ENCODE data around the gene NALCN.

The NALCN gene

GRCh38 chr13:101399365-101399764 lies 16.9 kb downstream of the NALCN start:
- no peak for DNase-seq (ENCODE audit: low read depth, low spot score)
- no peak for TF ChIP-seq ZNF274 (IDR thresholded peaks at IDR 0.05; ENCODE audit: low read depth, low read length)
- TF ChIP-seq YY1 (IDR thresholded peaks at IDR 0.05; ENCODE audit: insufficient read depth, insufficient read length), result no peak
- no peak for TF ChIP-seq SUZ12 (IDR thresholded peaks at IDR 0.05; ENCODE audit: extremely low read depth, insufficient read depth, insufficient read length)
- no peaks in the 10 kb centered on the region for H3K9me3 ChIP-seq (ENCODE audit: insufficient read depth, low read length)
- H3K27me3 ChIP-seq (ENCODE audit: insufficient read depth, insufficient read length), result no peaks in the 10 kb centered on the region
- no peaks in the 10 kb centered on the region for H3K36me3 ChIP-seq (ENCODE audit: insufficient read depth, insufficient read length, low read length)
- H3K4me1 ChIP-seq (ENCODE audit: insufficient read depth, insufficient read length), result no peaks in the 10 kb centered on the region
- no peak overlapping the region for H3K4me3 ChIP-seq (ENCODE audit: insufficient read length, low read depth)
- H3K9ac ChIP-seq (ENCODE audit: insufficient read length, low read depth), result no peak overlapping the region

GRCh38 chr13:101398920-101399319 lies 17.4 kb downstream of the NALCN start:
- no peaks in the 10 kb centered on the region for H3K36me3 ChIP-seq (ENCODE audit: insufficient read depth, insufficient read length, low read length)
- TF ChIP-seq ZNF274 (IDR thresholded peaks at IDR 0.05; ENCODE audit: low read depth, low read length) (no peak), SUZ12 (IDR thresholded peaks at IDR 0.05; ENCODE audit: extremely low read depth, insufficient read depth, insufficient read length) (no peak), YY1 (IDR thresholded peaks at IDR 0.05; ENCODE audit: insufficient read depth, insufficient read length) (no peak)
- H3K4me3 ChIP-seq (ENCODE audit: insufficient read length, low read depth), result no peak overlapping the region
- no peaks in the 10 kb centered on the region for H3K4me1 ChIP-seq (ENCODE audit: insufficient read depth, insufficient read length)
- no peaks in the 10 kb centered on the region for H3K27me3 ChIP-seq (ENCODE audit: insufficient read depth, insufficient read length)
- H3K9me3 ChIP-seq (ENCODE audit: insufficient read depth, low read length), result no peaks in the 10 kb centered on the region
- DNase-seq (ENCODE audit: low read depth, low spot score), result no peak
- no peak overlapping the region for H3K9ac ChIP-seq (ENCODE audit: insufficient read length, low read depth)

GRCh38 chr13:101398191-101398590 lies 18.1 kb downstream of the NALCN start:
- no peak overlapping the region for H3K9ac ChIP-seq (ENCODE audit: insufficient read length, low read depth)
- TF ChIP-seq SUZ12 (IDR thresholded peaks at IDR 0.05; ENCODE audit: extremely low read depth, insufficient read depth, insufficient read length) (no peak), ZNF274 (IDR thresholded peaks at IDR 0.05; ENCODE audit: low read depth, low read length) (no peak), YY1 (IDR thresholded peaks at IDR 0.05; ENCODE audit: insufficient read depth, insufficient read length) (no peak)
- no peak for DNase-seq (ENCODE audit: low read depth, low spot score)
- no peaks in the 10 kb centered on the region for H3K36me3 ChIP-seq (ENCODE audit: insufficient read depth, insufficient read length, low read length)
- H3K27me3 ChIP-seq (ENCODE audit: insufficient read depth, insufficient read length), result no peaks in the 10 kb centered on the region
- no peaks in the 10 kb centered on the region for H3K4me1 ChIP-seq (ENCODE audit: insufficient read depth, insufficient read length)
- no peak overlapping the region for H3K4me3 ChIP-seq (ENCODE audit: insufficient read length, low read depth)
- H3K9me3 ChIP-seq (ENCODE audit: insufficient read depth, low read length), result no peaks in the 10 kb centered on the region

GRCh38 chr13:101397742-101398141 lies 18.6 kb downstream of the NALCN start:
- H3K9me3 ChIP-seq (ENCODE audit: insufficient read depth, low read length), result no peaks in the 10 kb centered on the region
- TF ChIP-seq SUZ12 (IDR thresholded peaks at IDR 0.05; ENCODE audit: extremely low read depth, insufficient read depth, insufficient read length) (no peak), ZNF274 (IDR thresholded peaks at IDR 0.05; ENCODE audit: low read depth, low read length) (no peak), YY1 (IDR thresholded peaks at IDR 0.05; ENCODE audit: insufficient read depth, insufficient read length) (no peak)
- no peaks in the 10 kb centered on the region for H3K4me1 ChIP-seq (ENCODE audit: insufficient read depth, insufficient read length)
- no peak overlapping the region for H3K9ac ChIP-seq (ENCODE audit: insufficient read length, low read depth)
- H3K27me3 ChIP-seq (ENCODE audit: insufficient read depth, insufficient read length), result no peaks in the 10 kb centered on the region
- H3K4me3 ChIP-seq (ENCODE audit: insufficient read length, low read depth), result no peak overlapping the region
- no peaks in the 10 kb centered on the region for H3K36me3 ChIP-seq (ENCODE audit: insufficient read depth, insufficient read length, low read length)
- DNase-seq (ENCODE audit: low read depth, low spot score), result no peak

- Histone ChIP-seq H3K4me1 (ENCODE audit: insufficient read depth, insufficient read length) (no peaks in the 10 kb centered on the region), H3K9ac (ENCODE audit: insufficient read length, low read depth) (no peak overlapping the region), H3K9me3 (ENCODE audit: insufficient read depth, low read length) (no peaks in the 10 kb centered on the region), H3K27me3 (ENCODE audit: insufficient read depth, insufficient read length) (no peaks in the 10 kb centered on the region), H3K36me3 (ENCODE audit: insufficient read depth, insufficient read length, low read length) (no peaks in the 10 kb centered on the region), H3K4me3 (ENCODE audit: insufficient read length, low read depth) (no peak overlapping the region)
- DNase-seq (ENCODE audit: low read depth, low spot score), result no peak
- no peak for TF ChIP-seq SUZ12 (IDR thresholded peaks at IDR 0.05; ENCODE audit: extremely low read depth, insufficient read depth, insufficient read length)
- TF ChIP-seq YY1 (IDR thresholded peaks at IDR 0.05; ENCODE audit: insufficient read depth, insufficient read length), result no peak
- no peak for TF ChIP-seq ZNF274 (IDR thresholded peaks at IDR 0.05; ENCODE audit: low read depth, low read length)
Observed at GRCh38 chr13:101394605-101395004, 21.7 kb downstream of the NALCN start.

GRCh38 chr13:101393140-101393539 lies 23.2 kb downstream of the NALCN start:
- Histone ChIP-seq H3K36me3 (ENCODE audit: insufficient read depth, insufficient read length, low read length) (no peaks in the 10 kb centered on the region), H3K9ac (ENCODE audit: insufficient read length, low read depth) (no peak overlapping the region), H3K27me3 (ENCODE audit: insufficient read depth, insufficient read length) (no peaks in the 10 kb centered on the region), H3K9me3 (ENCODE audit: insufficient read depth, low read length) (no peaks in the 10 kb centered on the region), H3K4me1 (ENCODE audit: insufficient read depth, insufficient read length) (no peaks in the 10 kb centered on the region), H3K4me3 (ENCODE audit: insufficient read length, low read depth) (no peak overlapping the region)
- TF ChIP-seq YY1 (IDR thresholded peaks at IDR 0.05; ENCODE audit: insufficient read depth, insufficient read length), result no peak
- TF ChIP-seq SUZ12 (IDR thresholded peaks at IDR 0.05; ENCODE audit: extremely low read depth, insufficient read depth, insufficient read length), result no peak
- no peak for TF ChIP-seq ZNF274 (IDR thresholded peaks at IDR 0.05; ENCODE audit: low read depth, low read length)
- no peak for DNase-seq (ENCODE audit: low read depth, low spot score)

- no peaks in the 10 kb centered on the region for H3K9me3 ChIP-seq (ENCODE audit: insufficient read depth, low read length)
- no peaks in the 10 kb centered on the region for H3K27me3 ChIP-seq (ENCODE audit: insufficient read depth, insufficient read length)
- no peak for TF ChIP-seq SUZ12 (IDR thresholded peaks at IDR 0.05; ENCODE audit: extremely low read depth, insufficient read depth, insufficient read length)
- TF ChIP-seq ZNF274 (IDR thresholded peaks at IDR 0.05; ENCODE audit: low read depth, low read length), result no peak
- TF ChIP-seq YY1 (IDR thresholded peaks at IDR 0.05; ENCODE audit: insufficient read depth, insufficient read length), result no peak
- no peak overlapping the region for H3K9ac ChIP-seq (ENCODE audit: insufficient read length, low read depth)
- no peak for DNase-seq (ENCODE audit: low read depth, low spot score)
- H3K4me3 ChIP-seq (ENCODE audit: insufficient read length, low read depth), result no peak overlapping the region
- H3K4me1 ChIP-seq (ENCODE audit: insufficient read depth, insufficient read length), result no peaks in the 10 kb centered on the region
- no peaks in the 10 kb centered on the region for H3K36me3 ChIP-seq (ENCODE audit: insufficient read depth, insufficient read length, low read length)
Observed at GRCh38 chr13:101390461-101390860, 25.8 kb downstream of the NALCN start.
